Neuron (in vitro differentiated cells): ENCODE data around the gene FGFR2.

Experiments used
- H2AFZ ChIP-seq: one replicate; pipeline ENCODE4 v1.6.1; 2013; ENCODE audit warnings: low read depth, mild to moderate bottlenecking, inconsistent platforms, low read length, moderate library complexity
- H3K27me3 ChIP-seq: one replicate; pipeline ENCODE4 v1.6.1; 2013; ENCODE audit warnings: low read length; ENCODE audit not compliant: insufficient read depth
- H3K36me3 ChIP-seq: one replicate; pipeline ENCODE4 v1.6.1; 2013; ENCODE audit warnings: low read length; ENCODE audit not compliant: insufficient read depth
- H3K4me1 ChIP-seq: one replicate; pipeline ENCODE4 v1.6.1; 2013; ENCODE audit warnings: low read length; ENCODE audit not compliant: insufficient read depth
- H3K4me3 ChIP-seq: 2 replicates; pipeline ENCODE4 v1.5.1; 2013; ENCODE audit warnings: mild to moderate bottlenecking, low read length, moderate library complexity
- H3K9me3 ChIP-seq: one replicate; pipeline ENCODE4 v1.6.1; 2013; ENCODE audit warnings: low read length

The FGFR2 gene

GRCh38 chr10:121598263-121599249, at the start of gene FGFR2:
FGFR2 (minus strand) TSS chr10:121598444; CDS start chr10:121593817, 4,627 bp downstream.
- H3K27me3 ChIP-seq = no peaks in the 10 kb centered on the region
- peaks cover 56% of the 10 kb centered on the region for H3K4me1 ChIP-seq
- H3K9me3 ChIP-seq = peaks cover 2% of the 10 kb centered on the region
- peaks cover 4% of the 10 kb centered on the region for H3K36me3 ChIP-seq
- H3K4me3 ChIP-seq = peak within 1 kb of the TSS; percentile 62
- peak within 1 kb of the TSS; percentile 60 for H2AFZ ChIP-seq

GRCh38 chr10:121647401-121647800, 49.2 kb upstream of the FGFR2 start:
- no peak overlapping the region for H3K4me3 ChIP-seq
- peaks cover 3% of the 10 kb centered on the region for H3K9me3 ChIP-seq
- H2AFZ ChIP-seq = no peak overlapping the region
- H3K36me3 ChIP-seq = no peaks in the 10 kb centered on the region
- H3K4me1 ChIP-seq = peaks cover 8% of the 10 kb centered on the region
- peaks cover 5% of the 10 kb centered on the region for H3K27me3 ChIP-seq

DNA sequence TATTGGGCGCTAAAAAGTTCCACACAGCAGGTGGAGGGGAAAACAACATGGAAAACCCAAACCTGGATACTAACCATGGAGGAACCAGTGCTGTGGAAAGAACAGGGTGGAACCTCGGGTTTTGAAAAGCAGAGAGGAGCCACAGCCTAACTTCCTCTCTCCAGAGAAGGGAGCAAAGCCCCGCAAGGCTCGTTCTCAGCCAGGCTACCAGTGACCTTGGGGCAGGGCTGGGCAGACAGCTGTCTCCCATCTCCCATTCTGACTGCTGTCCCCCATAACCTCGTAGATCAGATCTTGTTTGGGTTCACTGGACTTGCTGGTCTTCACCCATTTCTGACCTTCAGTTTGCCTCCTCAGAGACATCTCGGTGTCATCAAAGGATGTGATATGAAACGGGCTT, 47.5 kb upstream of the FGFR2 start:
- Histone ChIP-seq H3K4me1 (peaks cover 8% of the 10 kb centered on the region), H3K4me3 (no peak overlapping the region), H3K36me3 (no peaks in the 10 kb centered on the region), H2AFZ (no peak overlapping the region), H3K9me3 (peaks cover 3% of the 10 kb centered on the region), H3K27me3 (peaks cover 5% of the 10 kb centered on the region)

GRCh38 chr10:121644501-121644900, 46.3 kb upstream of the FGFR2 start:
- peaks cover 8% of the 10 kb centered on the region for H3K4me1 ChIP-seq
- H3K9me3 ChIP-seq = peaks cover 3% of the 10 kb centered on the region
- H3K4me3 ChIP-seq = no peak overlapping the region
- H3K27me3 ChIP-seq = peaks cover 5% of the 10 kb centered on the region
- no peak overlapping the region for H2AFZ ChIP-seq
- H3K36me3 ChIP-seq = no peaks in the 10 kb centered on the region

- Histone ChIP-seq H3K36me3 (no peaks in the 10 kb centered on the region), H2AFZ (no peak overlapping the region), H3K4me1 (no peaks in the 10 kb centered on the region), H3K27me3 (no peaks in the 10 kb centered on the region), H3K9me3 (no peaks in the 10 kb centered on the region), H3K4me3 (no peak overlapping the region)
These were observed 42.0 kb upstream of the FGFR2 start for GRCh38 chr10:121640266-121640665.

DNA sequence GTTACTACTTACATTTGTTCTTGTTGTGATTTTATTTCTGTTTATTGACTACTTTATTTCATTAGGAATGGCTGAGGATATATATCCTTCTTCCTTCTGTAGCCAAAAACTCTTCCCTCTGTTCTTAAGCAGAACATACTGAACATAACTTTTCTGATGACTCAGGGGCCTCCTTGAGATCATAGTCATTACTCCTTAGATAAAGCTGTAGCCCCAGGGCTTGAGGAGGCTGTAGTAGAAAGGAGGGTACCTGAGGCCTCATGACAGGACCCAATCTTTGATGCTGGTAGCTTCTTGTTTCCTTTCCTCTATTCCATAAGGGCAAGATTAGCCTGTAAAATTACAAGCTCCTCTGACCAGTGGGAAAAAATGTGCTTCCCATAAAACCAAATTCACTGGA, 41.2 kb upstream of the FGFR2 start:
- H3K36me3 ChIP-seq = no peaks in the 10 kb centered on the region
- no peaks in the 10 kb centered on the region for H3K9me3 ChIP-seq
- H3K4me3 ChIP-seq = no peak overlapping the region
- H2AFZ ChIP-seq = no peak overlapping the region
- H3K27me3 ChIP-seq = no peaks in the 10 kb centered on the region
- no peaks in the 10 kb centered on the region for H3K4me1 ChIP-seq

GRCh38 chr10:121637437-121637836, 39.2 kb upstream of the FGFR2 start:
- no peaks in the 10 kb centered on the region for H3K9me3 ChIP-seq
- H3K4me1 ChIP-seq = no peaks in the 10 kb centered on the region
- H3K36me3 ChIP-seq = no peaks in the 10 kb centered on the region
- H3K27me3 ChIP-seq = no peaks in the 10 kb centered on the region
- no peak overlapping the region for H3K4me3 ChIP-seq
- no peak overlapping the region for H2AFZ ChIP-seq

- H3K36me3 ChIP-seq = no peaks in the 10 kb centered on the region
- H3K27me3 ChIP-seq = no peaks in the 10 kb centered on the region
- H3K9me3 ChIP-seq = no peaks in the 10 kb centered on the region
- no peak overlapping the region for H2AFZ ChIP-seq
- H3K4me3 ChIP-seq = no peak overlapping the region
- peaks cover 8% of the 10 kb centered on the region for H3K4me1 ChIP-seq
These were observed 34.8 kb upstream of the FGFR2 start for GRCh38 chr10:121633056-121633455.

- no peaks in the 10 kb centered on the region for H3K36me3 ChIP-seq
- H3K4me3 ChIP-seq = no peak overlapping the region
These were observed 33.3 kb upstream of the FGFR2 start for GRCh38 chr10:121631365-121632029.

GRCh38 chr10:121628859-121629258, 30.6 kb upstream of the FGFR2 start:
- Histone ChIP-seq H3K9me3 (no peaks in the 10 kb centered on the region), H3K27me3 (no peaks in the 10 kb centered on the region), H3K4me3 (no peak overlapping the region), H3K4me1 (peaks cover 11% of the 10 kb centered on the region), H2AFZ (peak overlapping the region; percentile 29), H3K36me3 (no peaks in the 10 kb centered on the region)

More at GRCh38 chr10:121631365-121632029, 33.3 kb upstream of the FGFR2 start:
- Histone ChIP-seq H2AFZ (no peak overlapping the region), H3K9me3 (no peaks in the 10 kb centered on the region), H3K27me3 (no peaks in the 10 kb centered on the region), H3K4me1 (peaks cover 11% of the 10 kb centered on the region)

- Histone ChIP-seq H3K9me3 (no peaks in the 10 kb centered on the region), H3K27me3 (no peaks in the 10 kb centered on the region), H3K36me3 (no peaks in the 10 kb centered on the region), H2AFZ (peak overlapping the region; percentile 29), H3K4me3 (no peak overlapping the region), H3K4me1 (peaks cover 11% of the 10 kb centered on the region)
These were observed 29.8 kb upstream of the FGFR2 start for GRCh38 chr10:121627876-121628581.

DNA sequence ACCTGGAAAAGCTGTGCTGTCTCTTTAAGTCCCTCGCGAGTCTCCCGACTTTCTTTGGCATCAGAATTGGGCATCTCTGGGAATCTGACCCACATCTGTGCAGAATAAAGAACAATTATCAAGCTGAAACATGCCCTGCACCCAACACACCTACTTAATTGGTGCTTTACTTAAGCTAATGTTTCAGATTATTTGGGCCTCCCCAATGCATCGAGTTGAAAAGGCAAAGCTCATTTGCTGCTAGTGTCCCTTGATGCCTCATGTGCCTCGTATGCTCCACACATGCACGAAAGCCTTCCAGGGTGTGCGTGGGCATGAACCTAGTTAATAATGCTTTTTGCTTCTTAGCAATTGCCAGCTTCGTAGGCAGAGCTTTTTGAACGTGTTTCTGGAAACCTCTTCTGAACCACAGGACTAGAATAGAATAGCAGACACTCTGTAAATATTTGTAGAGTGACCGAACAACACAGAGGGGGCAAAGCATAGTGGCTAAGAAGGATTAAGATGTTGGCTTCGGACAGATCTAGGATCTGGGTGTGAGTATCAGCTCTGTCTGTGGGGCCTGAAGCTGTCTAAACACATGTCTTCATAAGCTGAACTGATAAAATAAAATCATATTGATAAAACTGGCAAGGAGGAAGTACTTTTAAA, 26.7 kb upstream of the FGFR2 start:
- Histone ChIP-seq H3K27me3 (peaks cover 3% of the 10 kb centered on the region), H3K36me3 (no peaks in the 10 kb centered on the region), H2AFZ (no peak overlapping the region), H3K9me3 (peaks cover 2% of the 10 kb centered on the region), H3K4me1 (peaks cover 6% of the 10 kb centered on the region), H3K4me3 (no peak overlapping the region)
